Tibial artery (tissue), 4 donors: ENCODE results near the gene ECE2.

Source experiments
- DNase-seq, 2 donors: peaks; one replicate each; pipeline ENCODE4 v3.0.0-alpha.2; 2019
- H3K27ac ChIP-seq, 2 donors: fragments of 200-600 bp; sonication (generic) in 1 of 2; 1 replicate in 1 of 2; 2 replicates in 1 of 2; pipeline ENCODE4 v1.5.1; 2018 to 2019; ENCODE audit warnings: mild to moderate bottlenecking in 1 of 2
- H3K27me3 ChIP-seq, 2 donors: fragments of 200-600 bp; sonication (generic) in 1 of 2; one replicate each; pipeline versions ENCODE4 v1.5.1 to v1.6.0; 2016 to 2019
- H3K36me3 ChIP-seq, 3 donors: fragments of 200-600 bp; sonication (generic) in 2 of 3; one replicate each; pipeline ENCODE4 v1.5.1; 2016 to 2019; ENCODE audit warnings: mild to moderate bottlenecking in 2 of 3
- H3K4me1 ChIP-seq, 4 donors: fragments of 200-600 bp; sonication (generic) in 2 of 4; 1 replicate in 3 of 4; 2 replicates in 1 of 4; pipeline ENCODE4 v1.5.1; 2016 to 2019
- H3K4me3 ChIP-seq, 2 donors: fragments of 200-600 bp; sonication (generic) in 1 of 2; 1 replicate in 1 of 2; 2 replicates in 1 of 2; pipeline ENCODE4 v1.5.1; 2018 to 2019; ENCODE audit warnings: mild to moderate bottlenecking in 2 of 2
- H3K9me3 ChIP-seq, 3 donors: fragments of 200-600 bp; sonication (generic) in 1 of 3; one replicate each; pipeline ENCODE4 v1.5.1; 2016 to 2019
- intact Hi-C: fragments of 100-400 bp; cut with DNase I; formaldehyde crosslinking; loops from one replicate; pipeline ENCODE4 v1.15.0; 2023; ENCODE audit warnings: low total_unique reads
- TF ChIP-seq, protein P1 (sequence below), 2 experiments: fragments of 200-600 bp in 1 of 2; fragments of 450-650 bp in 1 of 2; IDR thresholded peaks; one replicate each; pipeline ENCODE4 v1.5.1; 2017 to 2019; ENCODE audit warnings: antibody characterized with exemption in 2 of 2, mild to moderate bottlenecking in 1 of 2, moderate library complexity in 1 of 2

ECE2 gene

DNA sequence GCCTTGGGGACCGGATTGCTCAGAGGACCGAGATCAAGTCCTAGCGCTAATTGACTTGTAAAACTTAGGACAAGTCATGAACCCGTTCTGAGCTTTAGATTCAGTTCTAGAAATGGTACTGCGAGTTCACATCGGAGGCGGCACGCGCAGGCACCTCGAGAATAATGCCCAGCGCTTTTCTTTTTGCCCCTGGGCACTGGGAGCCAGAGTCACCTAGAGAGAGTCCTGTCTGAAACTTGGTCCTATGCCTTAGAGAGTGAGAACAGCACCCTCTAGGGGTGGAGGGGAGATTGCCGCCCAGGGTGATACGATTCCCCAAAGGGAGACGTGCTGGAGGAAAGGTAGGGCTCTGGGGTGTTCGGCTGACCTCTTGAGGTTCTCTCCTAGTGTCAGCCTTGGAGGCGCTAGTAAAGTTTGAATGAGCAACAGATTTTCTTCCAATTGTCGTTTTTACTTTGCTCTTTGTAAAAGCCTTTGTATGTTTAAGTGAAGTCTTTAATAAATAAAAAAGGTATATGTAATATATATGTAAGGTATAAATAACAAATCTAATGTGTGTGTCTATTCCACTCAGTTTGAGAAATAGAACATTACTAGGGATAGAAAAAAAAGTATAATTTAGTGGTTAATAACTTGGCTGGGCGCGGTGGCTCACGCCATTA, 25.5 kb upstream of the ECE2 start:
- peak overlapping the region; percentile 67 to 82 for H3K27ac ChIP-seq
- TF ChIP-seq, protein P1, sequence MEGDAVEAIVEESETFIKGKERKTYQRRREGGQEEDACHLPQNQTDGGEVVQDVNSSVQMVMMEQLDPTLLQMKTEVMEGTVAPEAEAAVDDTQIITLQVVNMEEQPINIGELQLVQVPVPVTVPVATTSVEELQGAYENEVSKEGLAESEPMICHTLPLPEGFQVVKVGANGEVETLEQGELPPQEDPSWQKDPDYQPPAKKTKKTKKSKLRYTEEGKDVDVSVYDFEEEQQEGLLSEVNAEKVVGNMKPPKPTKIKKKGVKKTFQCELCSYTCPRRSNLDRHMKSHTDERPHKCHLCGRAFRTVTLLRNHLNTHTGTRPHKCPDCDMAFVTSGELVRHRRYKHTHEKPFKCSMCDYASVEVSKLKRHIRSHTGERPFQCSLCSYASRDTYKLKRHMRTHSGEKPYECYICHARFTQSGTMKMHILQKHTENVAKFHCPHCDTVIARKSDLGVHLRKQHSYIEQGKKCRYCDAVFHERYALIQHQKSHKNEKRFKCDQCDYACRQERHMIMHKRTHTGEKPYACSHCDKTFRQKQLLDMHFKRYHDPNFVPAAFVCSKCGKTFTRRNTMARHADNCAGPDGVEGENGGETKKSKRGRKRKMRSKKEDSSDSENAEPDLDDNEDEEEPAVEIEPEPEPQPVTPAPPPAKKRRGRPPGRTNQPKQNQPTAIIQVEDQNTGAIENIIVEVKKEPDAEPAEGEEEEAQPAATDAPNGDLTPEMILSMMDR (IDR thresholded peaks at IDR 0.05), result peak; percentile 77 to 94
- no peaks in the 10 kb centered on the region for H3K9me3 ChIP-seq
- H3K4me3 ChIP-seq, result peak overlapping the region; percentile 70 to 71
- H3K4me1 ChIP-seq, result peaks cover 0 to 21% (median 17%) of the 10 kb centered on the region in 4 donors
- peaks cover 3 to 6% (median 5%) of the 10 kb centered on the region in 3 donors for H3K36me3 ChIP-seq
- no peaks in the 10 kb centered on the region for H3K27me3 ChIP-seq
- DNase-seq, result peak; percentile 89 to 90
- intact Hi-C loops, result loop anchor here (5.0 to 10.0 kb wide), 2 partner anchors 113 to 355 kb away; partner anchors contain the start of gene EIF2B5

DNA sequence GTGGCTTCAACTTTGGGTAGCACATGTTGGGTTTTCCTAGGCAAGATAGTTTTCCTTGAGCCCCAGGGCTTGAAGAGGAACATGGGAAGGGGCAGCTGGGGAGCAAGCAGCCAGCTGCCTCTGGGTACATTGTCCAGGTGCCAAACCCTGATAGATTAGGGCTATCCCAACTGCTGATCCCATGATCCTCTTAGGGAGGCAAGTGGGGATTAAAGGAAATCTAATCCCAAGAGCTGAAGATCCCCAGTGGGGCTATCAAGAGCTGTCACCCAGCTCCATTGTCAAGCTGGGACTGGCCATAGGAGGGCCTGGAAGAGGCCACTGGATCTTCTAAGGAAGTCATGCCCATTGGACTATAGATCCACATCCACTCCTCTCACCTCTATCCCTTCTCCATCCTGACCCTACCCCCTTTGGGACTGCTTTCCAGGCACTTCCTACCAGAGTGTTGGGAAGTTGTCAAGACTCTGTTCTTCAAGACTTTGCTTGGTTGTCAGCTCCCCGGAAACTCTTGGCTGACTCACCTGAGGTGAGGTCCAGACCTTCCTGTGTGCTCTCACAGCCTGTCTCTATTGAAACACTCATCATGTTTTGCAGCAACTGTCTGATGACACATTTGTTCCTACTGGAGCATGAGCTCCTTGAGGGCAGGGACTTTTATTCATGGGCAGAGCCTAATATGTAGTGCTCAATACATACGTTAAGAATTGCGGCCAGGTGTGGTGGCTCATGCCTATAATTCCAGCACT, 20.4 kb upstream of the ECE2 start:
- intact Hi-C loops, result loop anchor here (10.0 kb wide), 1 partner anchor 361 kb away; no protein-coding TSS in a partner anchor

DNA sequence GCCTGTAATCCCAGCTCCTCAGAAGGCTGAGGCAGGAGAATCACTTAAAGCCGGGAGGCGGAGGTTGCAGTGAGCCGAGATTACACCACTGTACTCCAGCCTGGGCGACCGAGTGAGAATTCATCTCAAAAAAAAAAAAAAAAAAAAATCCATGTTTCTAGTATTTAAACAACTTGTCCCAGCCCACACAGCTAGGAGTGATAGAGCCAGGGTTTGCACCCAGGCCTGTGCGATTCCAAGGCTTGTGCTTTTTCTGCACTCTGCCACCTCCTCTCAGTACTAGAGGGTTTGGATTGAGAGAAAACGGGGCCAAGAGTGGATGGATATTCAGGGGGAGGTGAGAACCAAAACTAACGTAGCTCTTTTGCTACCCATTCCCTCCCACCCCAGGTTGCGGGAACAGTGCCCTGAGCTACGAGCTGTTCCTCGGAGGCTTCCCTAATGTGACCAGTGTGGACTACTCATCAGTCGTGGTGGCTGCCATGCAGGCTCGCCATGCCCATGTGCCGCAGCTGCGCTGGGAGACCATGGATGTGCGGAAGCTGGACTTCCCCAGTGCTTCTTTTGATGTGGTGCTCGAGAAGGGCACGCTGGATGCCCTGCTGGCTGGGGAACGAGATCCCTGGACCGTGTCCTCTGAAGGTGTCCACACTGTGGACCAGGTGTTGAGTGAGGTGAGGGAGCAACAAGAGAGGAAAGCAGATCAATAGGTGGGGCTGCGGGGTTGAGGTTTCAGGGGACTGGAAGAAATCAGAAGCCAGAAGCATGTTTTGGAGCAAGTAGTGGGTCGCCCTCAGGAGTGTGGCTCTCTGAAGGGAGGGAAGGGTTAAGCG, 18.5 kb upstream of the ECE2 start:
- no peak for DNase-seq
- Histone ChIP-seq H3K9me3 (no peaks in the 10 kb centered on the region), H3K27me3 (peaks cover 0 to 52% of the 10 kb centered on the region in 2 donors), H3K4me3 (no peak overlapping the region), H3K36me3 (peaks cover 6 to 14% (median 7%) of the 10 kb centered on the region in 3 donors), H3K27ac (no peak overlapping the region), H3K4me1 (peaks cover 0 to 29% (median 27%) of the 10 kb centered on the region in 4 donors)
- intact Hi-C loops, result loop anchor here (10.0 kb wide), 1 partner anchor 362 kb away; no protein-coding TSS in a partner anchor
- TF ChIP-seq, protein P1 (IDR thresholded peaks at IDR 0.05), result no peak

More for the DNA sequence above, 20.4 kb upstream of the ECE2 start:
- TF ChIP-seq, protein P1 (IDR thresholded peaks at IDR 0.05), result no peak
- Histone ChIP-seq H3K27ac (no peak overlapping the region), H3K36me3 (peaks cover 6 to 14% (median 7%) of the 10 kb centered on the region in 3 donors), H3K27me3 (peaks cover 0 to 35% of the 10 kb centered on the region in 2 donors), H3K9me3 (no peaks in the 10 kb centered on the region), H3K4me1 (peaks cover 0 to 14% (median 12%) of the 10 kb centered on the region in 4 donors), H3K4me3 (no peak overlapping the region)
- DNase-seq, result no peak

DNA sequence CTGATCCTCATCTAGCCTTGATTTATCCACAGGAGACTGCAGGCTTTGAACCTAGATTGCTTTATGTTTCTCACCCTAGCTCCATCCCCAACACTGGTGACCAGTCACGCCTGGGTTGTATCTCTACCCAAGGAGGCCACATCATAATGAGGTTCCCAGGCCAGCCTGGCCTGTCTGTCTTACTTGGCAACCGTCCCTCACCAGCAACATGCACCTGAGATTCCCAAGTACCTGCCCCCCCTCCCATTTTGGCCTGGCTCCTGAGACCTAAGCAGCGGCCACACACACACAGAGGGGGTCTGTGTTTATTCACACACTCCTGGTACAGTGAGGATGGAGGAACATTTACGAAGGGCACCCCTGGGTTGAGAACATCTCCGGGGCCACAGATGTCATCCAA, 16.9 kb upstream of the ECE2 start:
- intact Hi-C loops, result loop anchor here (10.0 kb wide), 1 partner anchor 364 kb away; no protein-coding TSS in a partner anchor
- Histone ChIP-seq H3K36me3 (peaks cover 6 to 14% (median 7%) of the 10 kb centered on the region in 3 donors), H3K4me3 (no peak overlapping the region), H3K4me1 (peaks cover 0 to 35% (median 31%) of the 10 kb centered on the region in 4 donors), H3K9me3 (no peaks in the 10 kb centered on the region), H3K27me3 (peaks cover 0 to 65% of the 10 kb centered on the region in 2 donors), H3K27ac (no peak overlapping the region)
- TF ChIP-seq, protein P1 (IDR thresholded peaks at IDR 0.05), result no peak
- no peak for DNase-seq

DNA sequence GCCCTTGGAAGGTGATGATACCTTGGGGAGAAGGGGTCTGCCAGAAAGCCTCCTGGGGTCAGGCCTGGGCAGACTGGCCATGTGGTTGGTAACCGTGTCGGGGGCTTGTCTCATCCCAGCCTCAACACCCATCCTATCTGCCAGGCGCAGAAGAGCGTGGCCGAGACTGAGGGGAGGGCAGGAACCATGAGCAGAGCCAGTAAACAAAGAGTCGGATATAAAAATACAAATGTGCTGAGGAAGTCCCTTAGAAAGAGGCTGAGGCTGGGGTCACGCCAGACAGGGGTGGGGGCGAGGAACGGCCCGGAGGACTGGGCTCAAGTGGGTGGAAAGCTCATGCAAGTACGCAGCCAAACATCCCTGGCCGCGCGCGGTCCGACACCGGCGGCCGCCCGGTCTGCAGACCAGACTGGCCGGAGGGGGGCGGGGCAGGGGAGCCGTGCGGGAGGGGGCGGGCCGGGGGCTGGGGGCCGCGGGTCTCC, 16.4 kb upstream of the ECE2 start:
- H3K27ac ChIP-seq, result no peak overlapping the region
- peaks cover 0 to 70% of the 10 kb centered on the region in 2 donors for H3K27me3 ChIP-seq
- H3K36me3 ChIP-seq, result peaks cover 6 to 14% (median 7%) of the 10 kb centered on the region in 3 donors
- H3K9me3 ChIP-seq, result no peaks in the 10 kb centered on the region
- TF ChIP-seq, protein P1 (IDR thresholded peaks at IDR 0.05), result no peak
- no peak overlapping the region for H3K4me3 ChIP-seq
- intact Hi-C loops, result loop anchor here (10.0 kb wide), 1 partner anchor 365 kb away; no protein-coding TSS in a partner anchor
- DNase-seq, result no peak
- peaks cover 0 to 35% (median 31%) of the 10 kb centered on the region in 4 donors for H3K4me1 ChIP-seq
